Nephron progenitor cell (in vitro differentiated cells): Measurements from ENCODE around the gene DEPP1.

ENCODE experiments used
- DNase-seq: peaks from one replicate; pipeline ENCODE4 v3.0.0; 2021
- H3K27ac Mint-ChIP-seq: 2 replicates; pipeline ENCODE4 v1.8.0; 2021; ENCODE audit warnings: mild to moderate bottlenecking, moderate library complexity, mixed read lengths
- H3K27me3 Mint-ChIP-seq: 2 replicates; pipeline ENCODE4 v1.8.0; 2021; ENCODE audit warnings: mild to moderate bottlenecking, low read depth, mixed read lengths; ENCODE audit not compliant: poor library complexity
- H3K36me3 Mint-ChIP-seq: 2 replicates; pipeline ENCODE4 v1.8.0; 2021; ENCODE audit warnings: low read depth, mixed read lengths
- H3K4me1 Mint-ChIP-seq: 2 replicates; pipeline ENCODE4 v1.8.0; 2021; ENCODE audit warnings: mixed read lengths
- H3K4me3 Mint-ChIP-seq: 2 replicates; pipeline ENCODE4 v1.8.0; 2021; ENCODE audit warnings: mild to moderate bottlenecking, moderate library complexity, mixed read lengths
- H3K9me3 Mint-ChIP-seq: 2 replicates; pipeline ENCODE4 v1.8.0; 2021; ENCODE audit warnings: mild to moderate bottlenecking, moderate library complexity, mixed read lengths
- CTCF ChIP-seq: fragments of 200-600 bp; sonication (generic); IDR thresholded peaks from 2 replicates; pipeline ENCODE4 v1.5.0; 2021; ENCODE audit warnings: antibody characterized with exemption

The DEPP1 gene

GRCh38 chr10:45000138-45000751, 21.6 kb upstream of the DEPP1 start:
- H3K36me3 Mint-ChIP-seq = peaks cover 51% of the 10 kb centered on the region
- peak overlapping the region; percentile 82 for H3K4me3 Mint-ChIP-seq
- peak overlapping the region; percentile 90 for H3K27ac Mint-ChIP-seq
- peaks cover 40% of the 10 kb centered on the region for H3K4me1 Mint-ChIP-seq
- DNase-seq = no peak
- H3K9me3 Mint-ChIP-seq = peaks cover 50% of the 10 kb centered on the region
- H3K27me3 Mint-ChIP-seq = peaks cover 22% of the 10 kb centered on the region
- no peak for TF ChIP-seq CTCF

- TF ChIP-seq CTCF = no peak
- Mint-ChIP-seq H3K36me3 (peaks cover 34% of the 10 kb centered on the region), H3K4me1 (peaks cover 48% of the 10 kb centered on the region), H3K4me3 (no peak overlapping the region), H3K9me3 (peaks cover 30% of the 10 kb centered on the region), H3K27me3 (peaks cover 19% of the 10 kb centered on the region), H3K27ac (no peak overlapping the region)
- no peak for DNase-seq
Observed at GRCh38 chr10:44998146-44998631, 19.6 kb upstream of the DEPP1 start.

- TF ChIP-seq CTCF = no peak
- no peak for DNase-seq
- Mint-ChIP-seq H3K27ac (no peak overlapping the region), H3K36me3 (peaks cover 24% of the 10 kb centered on the region), H3K4me3 (no peak overlapping the region), H3K27me3 (peaks cover 19% of the 10 kb centered on the region), H3K9me3 (peaks cover 20% of the 10 kb centered on the region), H3K4me1 (peaks cover 42% of the 10 kb centered on the region)
Observed at GRCh38 chr10:44997105-44997748, 18.6 kb upstream of the DEPP1 start.

- Mint-ChIP-seq H3K27me3 (peaks cover 17% of the 10 kb centered on the region), H3K9me3 (peaks cover 12% of the 10 kb centered on the region), H3K4me1 (peaks cover 41% of the 10 kb centered on the region), H3K27ac (no peak overlapping the region), H3K36me3 (peaks cover 15% of the 10 kb centered on the region), H3K4me3 (no peak overlapping the region)
- no peak for TF ChIP-seq CTCF
- no peak for DNase-seq
Observed at GRCh38 chr10:44995914-44996669, 17.5 kb upstream of the DEPP1 start.

GRCh38 chr10:44995581-44995913, 16.9 kb upstream of the DEPP1 start:
- peaks cover 13% of the 10 kb centered on the region for H3K36me3 Mint-ChIP-seq

More at GRCh38 chr10:44995581-44995913, 16.9 kb upstream of the DEPP1 start:
- H3K4me3 Mint-ChIP-seq = no peak overlapping the region
- H3K27ac Mint-ChIP-seq = no peak overlapping the region
- peaks cover 10% of the 10 kb centered on the region for H3K9me3 Mint-ChIP-seq
- no peak for TF ChIP-seq CTCF
- peaks cover 43% of the 10 kb centered on the region for H3K4me1 Mint-ChIP-seq
- no peak for DNase-seq
- H3K27me3 Mint-ChIP-seq = peaks cover 17% of the 10 kb centered on the region
